ENCODE data around the gene MCRIP1. TPM values are rescaled to one million over a fixed set of nuclear protein-coding genes. Genes with fewer than 3 reads are reported as not detected.

Gene MCRIP1
- total and polyA plus RNA-seq, 10 of the 15 experiments (the other 5 are each of a cell fraction or from before 2014, with no cell fraction given): 0.31 to 54.4 (median 30.8) TPM

- TF ChIP-seq MYB (IDR thresholded peaks at IDR 0.05; ENCODE audit: borderline replicate concordance, low read depth, low read length) (no peak), BCL3 (IDR thresholded peaks at IDR 0.05; ENCODE audit: borderline replicate concordance, insufficient read depth, low read depth, low read length, poor library complexity, severe bottlenecking) (peak; percentile 44), MYC (IDR thresholded peaks at IDR 0.05; ENCODE audit: insufficient read depth, insufficient read length, insufficient replicate concordance, low read length, severe bottlenecking) (peak; percentile 99), BMI1 (IDR thresholded peaks at IDR 0.05; ENCODE audit: borderline replicate concordance) (no peak), SIN3A (IDR thresholded peaks at IDR 0.05; ENCODE audit: low read depth, low read length) (peak; percentile 0; the same call in 1 of the 2 replicates), JUNB (IDR thresholded peaks at IDR 0.05) (no peak), IRF4 (IDR thresholded peaks at IDR 0.05; ENCODE audit: low read depth, low read length) (no peak), MTA2 (IDR thresholded peaks at IDR 0.05; ENCODE audit: low read depth) (no peak), BCLAF1 (IDR thresholded peaks at IDR 0.05) (0 out of 2 replicates have a peak, but pooled peaks have one; percentile 68), HCFC1 (IDR thresholded peaks at IDR 0.05; ENCODE audit: low read length) (no peak; the same call in 1 of the 2 replicates), BACH1 (IDR thresholded peaks at IDR 0.05; ENCODE audit: borderline replicate concordance) (peak; percentile 100), KLF5 (IDR thresholded peaks at IDR 0.05; ENCODE audit: partially characterized antibody) (peak; percentile 72), CHD2 (IDR thresholded peaks at IDR 0.05; ENCODE audit: borderline replicate concordance, low read depth, low read length) (no peak), SMAD5 (IDR thresholded peaks at IDR 0.05; ENCODE audit: low read depth) (peak; percentile 46; the same call in 1 of the 2 replicates), ZNF687 (IDR thresholded peaks at IDR 0.05) (peak; percentile 96)
- TF ChIP-seq, protein P1, sequence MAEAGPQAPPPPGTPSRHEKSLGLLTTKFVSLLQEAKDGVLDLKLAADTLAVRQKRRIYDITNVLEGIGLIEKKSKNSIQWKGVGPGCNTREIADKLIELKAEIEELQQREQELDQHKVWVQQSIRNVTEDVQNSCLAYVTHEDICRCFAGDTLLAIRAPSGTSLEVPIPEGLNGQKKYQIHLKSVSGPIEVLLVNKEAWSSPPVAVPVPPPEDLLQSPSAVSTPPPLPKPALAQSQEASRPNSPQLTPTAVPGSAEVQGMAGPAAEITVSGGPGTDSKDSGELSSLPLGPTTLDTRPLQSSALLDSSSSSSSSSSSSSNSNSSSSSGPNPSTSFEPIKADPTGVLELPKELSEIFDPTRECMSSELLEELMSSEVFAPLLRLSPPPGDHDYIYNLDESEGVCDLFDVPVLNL (IDR thresholded peaks at IDR 0.05; ENCODE audit: low read depth, low read length): peak; percentile 23; the same call in 1 of the 2 replicates
- TF ChIP-seq, protein P2, sequence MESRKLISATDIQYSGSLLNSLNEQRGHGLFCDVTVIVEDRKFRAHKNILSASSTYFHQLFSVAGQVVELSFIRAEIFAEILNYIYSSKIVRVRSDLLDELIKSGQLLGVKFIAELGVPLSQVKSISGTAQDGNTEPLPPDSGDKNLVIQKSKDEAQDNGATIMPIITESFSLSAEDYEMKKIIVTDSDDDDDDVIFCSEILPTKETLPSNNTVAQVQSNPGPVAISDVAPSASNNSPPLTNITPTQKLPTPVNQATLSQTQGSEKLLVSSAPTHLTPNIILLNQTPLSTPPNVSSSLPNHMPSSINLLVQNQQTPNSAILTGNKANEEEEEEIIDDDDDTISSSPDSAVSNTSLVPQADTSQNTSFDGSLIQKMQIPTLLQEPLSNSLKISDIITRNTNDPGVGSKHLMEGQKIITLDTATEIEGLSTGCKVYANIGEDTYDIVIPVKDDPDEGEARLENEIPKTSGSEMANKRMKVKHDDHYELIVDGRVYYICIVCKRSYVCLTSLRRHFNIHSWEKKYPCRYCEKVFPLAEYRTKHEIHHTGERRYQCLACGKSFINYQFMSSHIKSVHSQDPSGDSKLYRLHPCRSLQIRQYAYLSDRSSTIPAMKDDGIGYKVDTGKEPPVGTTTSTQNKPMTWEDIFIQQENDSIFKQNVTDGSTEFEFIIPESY (IDR thresholded peaks at IDR 0.05): no peak
Measured at GRCh38 chr17:81871387-81872230, 38.5 kb upstream of the MCRIP1 start (continued).
